Measurements from ENCODE around the gene B3GLCT. TPM values are rescaled to one million over a fixed set of nuclear protein-coding genes. Genes with fewer than 3 reads are reported as not detected.

B3GLCT gene
- total RNA-seq, 1 experiment from 2014 or later = 3.9 TPM

DNA sequence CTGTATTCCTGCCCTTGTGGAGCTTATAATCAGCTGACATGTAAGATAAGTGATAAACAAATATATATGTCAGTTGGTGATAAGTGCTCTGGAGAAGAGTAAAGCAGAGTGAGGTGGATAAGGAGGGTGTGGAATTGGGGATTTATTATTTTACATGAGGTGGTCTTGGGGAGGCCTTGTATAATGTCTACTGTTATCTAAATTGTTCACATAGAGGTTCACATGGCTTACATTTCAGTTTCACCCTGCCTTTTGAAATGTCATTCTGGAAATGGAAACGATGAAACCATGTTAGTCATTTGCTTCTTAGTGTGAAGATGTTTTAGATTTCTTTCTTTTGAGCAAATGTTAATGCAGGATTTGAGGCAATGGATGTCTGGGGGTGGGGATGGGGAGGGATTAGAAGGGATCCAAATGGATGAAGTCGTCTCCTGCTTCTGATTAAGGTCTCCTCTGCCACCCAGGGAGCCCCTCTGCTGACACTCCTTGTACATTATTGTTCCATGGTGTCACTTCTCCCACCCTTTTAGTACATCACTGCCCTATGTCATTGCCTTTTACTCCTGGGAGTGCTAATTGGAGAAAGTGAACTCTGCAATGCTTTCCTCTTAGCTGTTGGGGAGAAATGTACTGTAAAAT is 14.0 kb downstream of the B3GLCT start:
- Histone ChIP-seq H3K9me3 (ENCODE audit: control insufficient read depth in 1 of 2, insufficient read depth in 1 of 2, low read depth in 1 of 2, low read length in 2 of 2) (no peaks in the 10 kb centered on the region), H3K4me1 (ENCODE audit: control insufficient read depth in 1 of 2, insufficient read depth in 2 of 2, low read length in 2 of 2) (peaks cover 10 to 11% of the 10 kb centered on the region in 2 experiments), H4K20me1 (ENCODE audit: insufficient read depth) (no peaks in the 10 kb centered on the region), H3K27ac (ENCODE audit: low read depth, low read length) (no peak overlapping the region), H3K36me3 (ENCODE audit: control insufficient read depth in 1 of 2, insufficient read depth in 2 of 2, low read length in 2 of 2) (no peaks in the 10 kb centered on the region), H3K79me2 (ENCODE audit: insufficient read depth, low read length) (no peaks in the 10 kb centered on the region), H3K4me2 (ENCODE audit: low read length) (no peak overlapping the region), H3K4me3 (replicated peaks in 1 of 2; ENCODE audit: low read depth in 1 of 2, low read length in 2 of 2) (no peak overlapping the region), H3K9me2 (ENCODE audit: insufficient read depth) (no peaks in the 10 kb centered on the region), H3K27me3 (ENCODE audit: insufficient read depth, low read length) (no peaks in the 10 kb centered on the region), H3K9ac (ENCODE audit: low read length) (no peak overlapping the region), H2AFZ (ENCODE audit: low read depth, low read length, poor library complexity, severe bottlenecking) (no peak overlapping the region)
- no peak for TF ChIP-seq POLR2AphosphoS5 (IDR thresholded peaks at IDR 0.05; ENCODE audit: low read depth, low read length)
- TF ChIP-seq TCF7L2 (IDR thresholded peaks at IDR 0.05; ENCODE audit: borderline replicate concordance, extremely low read depth, insufficient read depth, insufficient read length) = no peak
- no peak for TF ChIP-seq ZFX (IDR thresholded peaks at IDR 0.05)
- TF ChIP-seq EZH2phosphoT487 (IDR thresholded peaks at IDR 0.05; ENCODE audit: borderline replicate concordance) = no peak
- no peak for TF ChIP-seq EGR1 (IDR thresholded peaks at IDR 0.05; ENCODE audit: low read depth)
- TF ChIP-seq SP1 (IDR thresholded peaks at IDR 0.05; ENCODE audit: low read depth) = no peak
- no peak for TF ChIP-seq FOSL1 (IDR thresholded peaks at IDR 0.05; ENCODE audit: low read depth)
- TF ChIP-seq, protein P1, sequence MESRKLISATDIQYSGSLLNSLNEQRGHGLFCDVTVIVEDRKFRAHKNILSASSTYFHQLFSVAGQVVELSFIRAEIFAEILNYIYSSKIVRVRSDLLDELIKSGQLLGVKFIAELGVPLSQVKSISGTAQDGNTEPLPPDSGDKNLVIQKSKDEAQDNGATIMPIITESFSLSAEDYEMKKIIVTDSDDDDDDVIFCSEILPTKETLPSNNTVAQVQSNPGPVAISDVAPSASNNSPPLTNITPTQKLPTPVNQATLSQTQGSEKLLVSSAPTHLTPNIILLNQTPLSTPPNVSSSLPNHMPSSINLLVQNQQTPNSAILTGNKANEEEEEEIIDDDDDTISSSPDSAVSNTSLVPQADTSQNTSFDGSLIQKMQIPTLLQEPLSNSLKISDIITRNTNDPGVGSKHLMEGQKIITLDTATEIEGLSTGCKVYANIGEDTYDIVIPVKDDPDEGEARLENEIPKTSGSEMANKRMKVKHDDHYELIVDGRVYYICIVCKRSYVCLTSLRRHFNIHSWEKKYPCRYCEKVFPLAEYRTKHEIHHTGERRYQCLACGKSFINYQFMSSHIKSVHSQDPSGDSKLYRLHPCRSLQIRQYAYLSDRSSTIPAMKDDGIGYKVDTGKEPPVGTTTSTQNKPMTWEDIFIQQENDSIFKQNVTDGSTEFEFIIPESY (IDR thresholded peaks at IDR 0.05; ENCODE audit: extremely low read depth, insufficient replicate concordance, low read length) = no peak
- TF ChIP-seq SIN3A (IDR thresholded peaks at IDR 0.05; ENCODE audit: low read depth) = no peak
- no peak for TF ChIP-seq EZH2 (IDR thresholded peaks at IDR 0.05)
- no peak for TF ChIP-seq ELF1 (IDR thresholded peaks at IDR 0.05; ENCODE audit: borderline replicate concordance, low read depth)
- no peak for TF ChIP-seq JUND (IDR thresholded peaks at IDR 0.05)
- no peak for TF ChIP-seq SRF (IDR thresholded peaks at IDR 0.05; ENCODE audit: low read depth)
- no peak for TF ChIP-seq CEBPB (IDR thresholded peaks at IDR 0.05; ENCODE audit: low read depth)
- no peak for TF ChIP-seq ZNF274 (IDR thresholded peaks at IDR 0.05; ENCODE audit: low read depth, low read length)
- TF ChIP-seq, protein P2, sequence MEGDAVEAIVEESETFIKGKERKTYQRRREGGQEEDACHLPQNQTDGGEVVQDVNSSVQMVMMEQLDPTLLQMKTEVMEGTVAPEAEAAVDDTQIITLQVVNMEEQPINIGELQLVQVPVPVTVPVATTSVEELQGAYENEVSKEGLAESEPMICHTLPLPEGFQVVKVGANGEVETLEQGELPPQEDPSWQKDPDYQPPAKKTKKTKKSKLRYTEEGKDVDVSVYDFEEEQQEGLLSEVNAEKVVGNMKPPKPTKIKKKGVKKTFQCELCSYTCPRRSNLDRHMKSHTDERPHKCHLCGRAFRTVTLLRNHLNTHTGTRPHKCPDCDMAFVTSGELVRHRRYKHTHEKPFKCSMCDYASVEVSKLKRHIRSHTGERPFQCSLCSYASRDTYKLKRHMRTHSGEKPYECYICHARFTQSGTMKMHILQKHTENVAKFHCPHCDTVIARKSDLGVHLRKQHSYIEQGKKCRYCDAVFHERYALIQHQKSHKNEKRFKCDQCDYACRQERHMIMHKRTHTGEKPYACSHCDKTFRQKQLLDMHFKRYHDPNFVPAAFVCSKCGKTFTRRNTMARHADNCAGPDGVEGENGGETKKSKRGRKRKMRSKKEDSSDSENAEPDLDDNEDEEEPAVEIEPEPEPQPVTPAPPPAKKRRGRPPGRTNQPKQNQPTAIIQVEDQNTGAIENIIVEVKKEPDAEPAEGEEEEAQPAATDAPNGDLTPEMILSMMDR (IDR thresholded peaks at IDR 0.05 in 2 of 3, conservative IDR thresholded peaks at IDR 0.05 in 1 of 3; ENCODE audit: borderline replicate concordance in 1 of 3, insufficient read depth in 1 of 3, low read depth in 2 of 3, low read length in 2 of 3) = no peak
- TF ChIP-seq, protein P3, sequence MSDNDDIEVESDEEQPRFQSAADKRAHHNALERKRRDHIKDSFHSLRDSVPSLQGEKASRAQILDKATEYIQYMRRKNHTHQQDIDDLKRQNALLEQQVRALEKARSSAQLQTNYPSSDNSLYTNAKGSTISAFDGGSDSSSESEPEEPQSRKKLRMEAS (IDR thresholded peaks at IDR 0.05) = no peak
- no peak for TF ChIP-seq ATF3 (IDR thresholded peaks at IDR 0.05)
- no peak for TF ChIP-seq YY1 (IDR thresholded peaks at IDR 0.05; ENCODE audit: extremely low read depth, insufficient replicate concordance, low read depth, low read length)
- no peak for DNase-seq (ENCODE audit: low read depth, low spot score)
- ChIA-PET CTCF (no interaction called here), POLR2A (no interaction called here), RAD21 (ENCODE audit: low non-redundant PET in 1 of 2, low total read pairs in 2 of 2, uncharacterized antibody in 2 of 2, unreplicated experiment in 2 of 2) (no interaction called here)
- ATAC-seq = no peak
- intact Hi-C loops (cut with micrococcal nuclease) = no loop called here
- no TSS peak for BruUV-seq (replicated peaks)

All from HCT116 (cell line).